ENCODE results near the gene ZGPAT.

ZGPAT gene

DNA sequence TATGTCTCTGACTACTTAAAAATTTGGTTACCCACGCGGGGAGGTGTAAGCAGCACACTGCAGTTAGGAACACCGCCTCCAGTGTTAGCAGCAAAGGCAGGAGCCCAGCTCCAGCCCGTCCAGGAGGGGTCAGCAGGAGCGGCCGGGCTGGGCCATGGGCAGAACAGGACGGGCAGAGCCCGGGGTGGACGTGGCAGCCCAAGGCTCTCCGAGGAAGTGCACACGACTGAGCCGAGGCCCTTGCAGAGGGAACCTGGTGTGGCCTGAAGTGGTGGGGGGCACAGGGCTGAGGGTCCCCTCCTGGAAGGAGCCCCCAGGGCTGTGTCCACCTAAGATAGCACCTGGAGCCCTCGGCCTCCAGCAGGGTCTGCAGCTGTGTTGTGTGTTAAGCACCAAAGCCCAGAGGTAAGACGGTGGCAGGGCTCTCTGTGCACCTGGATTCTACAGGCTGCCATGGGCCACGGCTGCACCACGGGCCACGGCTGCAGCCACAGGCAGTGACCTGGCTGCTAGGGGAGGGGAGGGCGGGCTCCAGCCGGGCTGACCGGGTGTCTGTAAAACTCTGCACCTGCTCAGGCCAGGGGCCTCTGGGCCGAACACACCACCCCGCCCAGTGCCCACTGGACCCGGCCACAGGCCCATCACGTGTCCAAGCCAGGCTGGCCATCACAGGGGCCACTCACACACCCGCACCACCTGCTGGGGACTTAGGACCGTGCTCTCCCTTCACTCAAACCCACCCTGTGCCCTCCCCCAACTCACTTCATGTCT, 38.3 kb downstream of the ZGPAT start:
- H3K4me3 ChIP-seq (ENCODE audit: low read length) = no peak overlapping the region
- no peak for TF ChIP-seq CTCF (conservative IDR thresholded peaks at IDR 0.05; ENCODE audit: low read length)
- DNase-seq (ENCODE audit: low read depth) = no peak

DNA sequence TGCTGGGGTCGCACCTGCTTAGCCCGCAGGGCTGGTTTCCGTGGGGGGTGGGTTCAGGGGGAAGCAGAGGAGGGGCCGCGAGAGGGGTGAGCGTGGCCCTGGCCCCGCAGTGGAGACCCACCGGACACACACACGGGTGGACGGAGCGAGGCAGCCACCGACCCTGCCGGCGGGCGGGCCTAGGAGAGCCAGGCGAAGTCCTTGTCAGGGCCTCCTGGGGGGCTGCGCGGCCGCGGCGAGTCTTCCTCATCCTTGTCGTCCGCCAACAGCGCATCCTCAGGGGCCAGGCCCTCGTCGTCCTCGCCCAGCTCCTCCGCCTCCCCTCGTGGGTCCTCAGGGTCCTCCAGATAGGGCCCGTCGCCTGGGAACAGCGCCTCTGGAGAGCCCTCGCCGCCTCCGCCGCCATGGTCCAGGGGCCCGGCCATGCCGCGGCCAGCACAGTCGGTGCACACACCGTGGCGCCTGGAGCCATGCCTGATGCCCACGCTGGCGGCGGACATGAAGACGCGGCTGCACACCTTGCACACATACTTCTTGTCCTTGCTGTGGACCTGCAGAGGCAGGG, 39.0 kb downstream of the ZGPAT start:
- no peak overlapping the region for H3K4me3 ChIP-seq (ENCODE audit: low read length)
- DNase-seq (ENCODE audit: low read depth) = no peak
- no peak for TF ChIP-seq CTCF (conservative IDR thresholded peaks at IDR 0.05; ENCODE audit: low read length)

GRCh38 chr20:63747622-63748069, 39.8 kb downstream of the ZGPAT start:
- DNase-seq (ENCODE audit: low read depth) = no peak
- TF ChIP-seq CTCF (conservative IDR thresholded peaks at IDR 0.05; ENCODE audit: low read length) = no peak
- no peak overlapping the region for H3K4me3 ChIP-seq (ENCODE audit: low read length)

- H3K4me3 ChIP-seq (ENCODE audit: low read length) = no peak overlapping the region
- no peak for DNase-seq (ENCODE audit: low read depth)
- TF ChIP-seq CTCF (conservative IDR thresholded peaks at IDR 0.05; ENCODE audit: low read length) = no peak
Measured at GRCh38 chr20:63748070-63748933, 40.5 kb downstream of the ZGPAT start.

DNA sequence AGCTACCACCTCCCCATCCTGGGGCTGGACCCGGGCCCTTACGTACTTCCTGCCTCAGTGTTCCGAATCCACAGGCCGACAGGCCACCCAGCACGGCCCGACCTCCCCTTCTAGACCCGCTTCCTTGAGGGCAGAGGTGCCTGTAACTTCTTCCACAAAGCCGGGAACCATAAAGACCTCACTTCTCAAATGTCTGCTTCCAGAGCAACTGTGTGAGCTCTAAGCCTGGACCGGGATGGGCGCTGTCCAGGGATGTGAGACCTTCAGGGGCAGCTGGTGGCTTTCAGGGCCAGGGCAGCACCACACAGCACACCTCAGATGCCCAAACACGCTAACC, 41.1 kb downstream of the ZGPAT start:
- no peak for DNase-seq (ENCODE audit: low read depth)

More for the DNA sequence above, 41.1 kb downstream of the ZGPAT start:
- H3K4me3 ChIP-seq (ENCODE audit: low read length) = no peak overlapping the region
- TF ChIP-seq CTCF (conservative IDR thresholded peaks at IDR 0.05; ENCODE audit: low read length) = no peak
